ENCODE results near the gene DNAJB8.

DNA sequence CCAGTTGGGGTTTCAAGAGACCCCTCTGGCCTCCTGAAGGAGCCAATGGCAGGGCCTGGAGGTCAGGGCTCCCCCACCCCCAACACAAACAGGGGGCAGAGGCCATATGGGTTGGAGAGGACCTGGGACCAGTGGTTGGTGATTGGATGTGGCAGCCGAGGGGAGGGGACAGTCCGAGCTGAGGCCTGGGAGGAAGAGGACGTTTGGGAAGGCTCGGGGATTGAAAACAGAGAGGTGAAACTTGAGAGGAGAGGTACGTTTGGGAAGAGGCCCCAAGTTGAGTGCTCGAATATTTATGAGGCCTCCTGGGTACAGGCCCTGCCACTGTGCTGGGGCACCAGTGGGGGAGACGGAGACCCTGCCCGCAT lies 53.7 kb downstream of the DNAJB8 start:
- no peak for TF ChIP-seq CTCF (IDR thresholded peaks at IDR 0.05)
- no peak for TF ChIP-seq POLR2A (IDR thresholded peaks at IDR 0.05)
